ENCODE data around the gene MST1R.

The MST1R gene

DNA sequence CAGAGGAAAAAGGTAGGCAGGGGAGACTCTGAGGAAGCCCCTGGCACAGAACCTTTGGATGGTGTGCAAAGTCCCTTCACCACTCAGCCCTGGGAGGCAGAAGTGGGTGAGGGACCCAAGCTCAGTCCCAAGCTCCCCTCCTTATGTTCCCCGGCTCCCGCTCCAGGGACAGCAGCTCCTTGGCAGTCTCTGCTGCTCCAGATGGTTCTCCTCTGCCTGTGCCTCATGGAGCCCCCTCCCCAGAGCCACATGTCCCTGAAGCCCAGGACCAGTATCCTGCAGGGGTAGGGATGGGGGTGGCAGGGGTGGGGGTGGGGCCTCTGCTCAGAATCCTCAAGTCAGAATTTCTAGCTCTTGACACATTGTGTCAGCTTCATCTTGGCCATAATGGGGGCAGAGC is 26.0 kb downstream of the MST1R start:
- no peak for DNase-seq (ENCODE audit: low read depth)

DNA sequence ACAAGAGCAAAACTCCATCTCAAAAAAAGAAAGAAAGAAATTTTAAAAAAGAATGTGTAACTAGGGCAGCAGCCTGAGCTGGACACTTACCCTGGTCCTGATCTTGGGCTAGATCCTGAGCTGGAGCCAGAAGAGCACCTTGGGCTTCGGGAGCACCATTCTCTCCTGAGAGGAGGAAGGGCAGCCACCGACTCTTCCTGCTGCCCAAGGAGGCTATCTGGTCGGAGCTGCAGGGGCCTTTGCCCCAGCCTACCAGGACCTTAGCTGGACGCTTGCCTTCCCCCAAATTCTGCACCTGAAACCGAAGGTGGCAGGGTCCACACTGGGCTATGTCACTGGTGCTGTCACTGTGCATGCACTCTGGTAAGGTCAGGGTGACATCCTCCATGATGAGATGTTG is 27.1 kb downstream of the MST1R start:
- DNase-seq (ENCODE audit: low read depth), result no peak

DNA sequence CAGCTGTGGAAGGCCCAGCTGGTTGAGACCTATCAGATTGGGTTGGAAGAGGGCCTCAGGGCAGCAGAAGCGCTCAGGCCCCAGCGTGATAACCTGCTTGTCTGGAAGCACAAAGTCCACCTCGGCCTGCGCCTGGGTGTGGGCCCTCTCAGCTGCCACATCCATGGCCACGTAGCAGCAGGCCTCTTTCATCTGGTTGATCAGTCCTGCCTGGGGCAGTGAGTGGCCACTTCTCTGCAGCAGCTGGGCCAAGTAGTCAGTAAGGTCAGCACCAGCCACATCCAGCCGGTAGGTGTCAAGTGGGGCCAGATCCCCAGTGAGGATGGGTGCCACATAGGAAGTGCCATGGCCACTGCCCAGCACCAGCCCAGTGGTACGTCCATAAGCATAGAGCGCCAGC is 30.1 kb downstream of the MST1R start:
- no peak for DNase-seq (ENCODE audit: low read depth)

DNA sequence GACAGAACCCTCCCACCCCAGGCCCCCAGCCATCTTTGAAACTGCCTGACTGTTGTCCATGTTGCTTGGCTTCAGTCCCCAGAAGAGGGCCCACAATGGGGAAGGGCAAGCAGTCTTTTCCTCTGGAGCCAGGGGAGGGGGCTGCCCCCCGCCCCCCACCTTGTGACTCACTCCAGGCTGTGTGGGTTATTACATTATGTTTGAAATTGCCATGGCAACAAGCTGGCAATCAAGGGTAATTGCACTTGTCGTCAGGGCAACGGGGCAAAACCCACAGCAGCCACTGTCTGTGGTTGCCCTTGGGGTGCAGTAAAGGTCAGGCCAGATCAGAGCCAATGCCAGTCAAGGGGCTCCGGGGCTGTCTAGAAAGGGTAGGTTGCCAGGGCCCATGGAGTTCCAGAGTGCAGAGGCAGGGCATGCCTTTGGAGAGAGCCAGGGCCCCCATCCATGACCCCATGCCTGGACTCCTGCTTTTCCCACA is 30.8 kb downstream of the MST1R start:
- DNase-seq (ENCODE audit: low read depth), result no peak

DNA sequence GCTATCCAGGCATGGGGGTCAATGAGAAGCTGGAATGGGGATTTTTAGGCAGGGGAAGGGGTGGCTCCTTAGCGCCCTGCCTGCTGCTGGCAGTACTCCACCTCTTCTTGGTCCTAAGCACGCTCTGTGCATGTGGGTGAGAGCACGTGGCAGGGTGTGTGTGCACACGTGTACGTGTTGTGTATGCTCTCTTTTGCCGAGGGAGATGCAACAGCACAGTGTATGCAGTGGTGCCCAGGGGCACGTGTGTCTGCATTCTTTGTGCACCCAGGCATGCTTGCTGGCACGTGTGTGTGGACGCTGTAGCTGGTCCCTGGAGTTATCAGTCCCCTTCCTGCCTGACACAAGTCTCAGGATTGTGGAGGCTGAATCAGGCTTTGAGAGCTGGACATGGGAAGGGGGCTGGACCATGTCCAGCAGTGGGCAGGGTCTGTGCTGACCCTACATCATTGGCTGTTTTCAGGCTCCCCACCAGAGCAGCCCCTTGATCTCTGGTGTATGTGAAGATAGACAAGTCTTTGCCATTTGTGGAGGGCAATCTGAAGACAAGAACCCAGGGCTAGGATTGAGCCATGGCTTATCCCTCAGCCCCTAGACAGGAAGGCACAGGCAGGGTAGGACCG is 32.0 kb downstream of the MST1R start:
- DNase-seq (ENCODE audit: low read depth), result no peak

DNA sequence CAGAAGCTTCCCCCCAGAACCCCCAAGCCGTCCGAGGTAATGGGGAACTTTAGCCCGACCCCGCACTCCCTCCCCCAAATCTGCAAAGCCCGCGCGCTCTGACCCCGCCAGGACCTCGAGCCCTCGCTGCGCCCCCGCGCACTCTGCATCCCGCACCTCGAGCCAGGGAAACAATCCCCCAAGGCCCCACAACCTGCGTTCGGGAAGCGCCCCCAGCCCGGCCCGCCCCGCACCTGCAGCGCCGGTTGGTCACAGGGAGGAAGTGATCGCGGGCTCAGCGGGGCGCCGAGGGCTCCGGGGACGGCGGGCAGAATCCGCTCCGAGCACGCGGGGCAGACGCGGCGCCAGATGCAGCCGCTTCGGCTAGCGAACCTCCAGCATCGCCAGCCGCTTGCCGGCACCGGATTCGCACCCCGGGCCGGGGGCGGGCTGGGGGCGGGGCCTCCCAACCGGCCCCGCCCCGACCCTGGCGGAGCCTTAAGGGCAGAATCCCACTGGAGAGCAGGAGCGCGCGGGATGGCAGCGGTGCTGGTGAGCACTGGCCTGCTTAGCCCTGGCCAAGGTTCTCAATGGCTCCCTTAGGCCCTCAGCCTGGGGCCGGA is 34.0 kb downstream of the MST1R start, which contains the start of gene CAMKV:
CAMKV (minus strand) TSS at position 382 of the 602 bp plus-strand sequence. CDS start 7,518 bp downstream, outside the sequence.
- no peak for DNase-seq (ENCODE audit: low read depth)

DNA sequence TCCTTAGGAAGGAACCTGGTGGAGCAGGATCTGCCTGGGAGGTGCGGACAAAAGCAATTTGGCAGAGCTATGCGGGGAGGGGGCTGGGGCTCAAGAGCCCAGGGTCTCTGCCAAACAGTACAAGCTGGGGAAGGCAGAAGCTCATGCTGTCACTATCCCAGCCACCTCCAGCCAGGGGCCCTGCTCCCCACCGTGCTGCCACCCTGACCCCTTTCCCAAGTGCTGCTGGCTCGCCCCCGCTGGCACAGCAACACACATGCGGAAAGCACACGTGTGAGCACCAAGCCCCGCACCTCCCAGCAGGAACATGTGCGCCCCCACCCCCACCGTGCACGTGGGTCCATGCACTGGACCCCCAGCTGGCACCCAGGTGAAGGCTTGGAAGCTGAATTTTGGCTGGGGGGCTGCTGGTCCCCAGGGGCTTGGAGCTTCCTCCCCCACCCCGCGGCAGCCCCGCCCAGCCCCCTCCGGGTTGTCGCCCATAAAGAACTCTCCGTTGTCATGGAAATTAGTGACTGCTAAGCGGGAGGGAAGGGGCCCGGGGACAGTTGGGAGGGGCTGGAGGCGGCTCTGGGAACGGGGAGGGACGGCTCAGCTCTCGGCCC is 34.7 kb downstream of the MST1R start:
- no peak for DNase-seq (ENCODE audit: low read depth)

DNA sequence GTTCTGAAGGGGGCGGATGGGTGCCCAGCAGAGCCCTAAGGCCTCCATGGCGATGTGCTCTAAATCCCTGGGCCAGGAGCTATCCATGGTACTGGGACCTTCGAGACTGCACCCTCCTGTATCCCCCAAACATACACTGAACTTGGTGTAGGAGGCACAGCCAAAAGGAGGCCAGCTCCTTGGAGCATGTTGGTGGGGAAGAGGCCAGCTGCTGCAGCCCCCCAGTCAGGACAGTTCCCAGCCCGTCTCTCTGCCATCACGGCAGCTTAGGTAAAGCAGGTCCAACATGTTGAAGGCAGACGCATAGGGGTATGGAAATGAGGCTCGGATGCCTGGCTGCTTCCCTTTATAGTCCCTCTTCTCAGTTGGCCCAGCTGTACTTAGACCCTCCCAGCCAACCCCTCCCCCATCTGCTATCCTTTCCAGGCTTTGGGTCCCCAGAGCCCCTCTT is 35.8 kb downstream of the MST1R start:
- no peak for DNase-seq (ENCODE audit: low read depth)

DNA sequence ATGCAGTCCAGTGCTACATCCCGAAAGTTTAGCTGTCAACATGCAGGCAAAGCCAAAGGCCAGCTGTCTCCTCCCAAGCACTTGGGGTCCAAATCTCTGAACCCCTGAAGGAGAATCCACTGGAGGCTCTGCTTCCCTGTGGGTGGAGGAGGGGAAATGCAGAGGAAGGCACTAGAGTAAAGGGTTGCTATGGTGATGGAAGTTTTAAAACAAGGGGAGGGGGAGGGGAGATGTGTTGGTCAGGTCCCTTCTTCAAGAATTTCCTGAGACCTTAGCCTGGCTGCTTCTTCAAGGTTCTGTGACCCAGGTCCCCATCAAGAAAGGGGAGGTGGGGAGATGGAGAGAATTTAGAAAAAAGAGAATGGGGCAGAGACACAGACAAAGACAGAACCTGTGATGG is 36.3 kb downstream of the MST1R start:
- DNase-seq (ENCODE audit: low read depth), result no peak

DNA sequence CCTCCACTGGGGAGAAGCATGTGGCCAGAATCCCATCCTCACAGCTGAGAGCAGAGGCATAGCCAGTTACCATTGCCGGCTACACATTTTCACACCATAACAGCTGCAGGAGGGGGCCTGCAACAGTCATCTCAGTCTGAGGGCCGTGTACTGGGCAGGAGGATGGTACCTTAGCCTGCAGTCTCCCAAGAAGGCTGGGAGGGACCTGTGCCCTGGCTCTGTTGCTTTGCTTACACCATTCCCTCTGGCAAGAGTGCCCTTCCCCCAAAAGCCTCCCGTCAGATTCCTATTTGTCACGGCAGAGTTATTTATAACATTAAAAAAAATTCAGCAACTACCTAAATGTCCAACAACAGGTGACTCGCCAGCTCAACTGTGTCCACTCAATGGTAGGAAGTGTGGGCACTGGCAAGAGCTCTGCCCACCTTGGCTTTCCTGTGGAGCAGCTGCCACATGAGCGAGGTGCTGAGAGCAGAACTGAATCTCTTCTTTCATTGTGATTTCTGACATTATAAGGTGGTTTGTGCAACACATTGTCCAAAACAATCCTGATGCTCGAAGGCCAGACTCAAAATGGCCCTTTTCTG is 38.4 kb downstream of the MST1R start:
- DNase-seq (ENCODE audit: low read depth), result no peak

DNA sequence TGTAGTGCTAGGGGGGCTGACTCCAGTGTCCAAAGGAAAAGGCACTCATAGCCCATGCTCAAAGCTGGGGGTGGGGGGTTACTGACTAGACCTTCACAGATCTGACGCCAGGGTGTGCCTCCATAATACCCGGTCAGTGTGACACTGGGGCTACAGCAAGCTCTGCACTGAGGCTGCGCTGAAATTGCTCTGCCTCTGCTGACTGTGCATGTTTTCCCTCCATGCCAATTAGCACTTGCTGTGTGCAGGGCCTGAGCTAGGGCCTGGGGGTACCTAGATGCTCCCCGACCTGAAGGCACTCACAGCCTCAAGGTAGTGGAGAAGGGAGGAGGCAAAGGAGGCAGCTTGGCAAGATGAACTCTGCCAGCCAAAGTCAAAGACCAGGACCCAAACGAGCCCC is 39.2 kb downstream of the MST1R start:
- no peak for DNase-seq (ENCODE audit: low read depth)

DNA sequence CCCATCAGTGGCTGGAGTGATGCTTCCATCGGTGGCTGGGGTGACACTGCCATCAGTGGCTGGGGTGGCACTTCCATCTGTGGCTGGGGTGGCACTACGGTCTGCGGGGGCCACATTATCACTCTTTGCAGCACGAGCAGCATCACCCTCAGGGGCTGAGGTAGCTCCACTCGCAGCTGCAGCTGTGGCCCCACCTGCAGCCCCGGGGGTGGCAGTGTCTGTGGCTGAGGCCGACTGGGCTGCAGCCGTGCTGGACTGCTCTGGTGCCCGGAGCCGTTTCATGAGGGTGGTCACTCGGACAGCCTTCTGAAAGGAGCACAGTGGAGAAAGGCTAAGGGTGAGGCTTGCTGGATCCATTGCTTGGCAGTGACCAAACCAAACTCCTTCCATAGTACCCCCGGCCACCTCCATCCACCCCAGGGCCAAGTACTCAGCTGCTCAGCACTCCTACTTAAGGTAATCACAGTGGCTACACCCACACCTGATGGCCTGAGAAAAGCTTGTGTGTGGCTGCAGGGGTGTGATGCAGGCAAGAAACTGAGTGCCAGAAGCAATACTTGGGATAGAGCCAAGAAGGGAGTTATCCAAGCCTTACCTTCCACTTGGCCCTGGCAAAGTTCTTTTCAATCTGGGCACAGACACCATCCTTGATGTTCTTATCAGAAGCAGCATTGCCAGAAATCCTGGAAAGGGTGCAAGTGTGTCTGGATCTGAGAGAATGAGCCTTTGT is 43.9 kb downstream of the MST1R start:
- no peak for DNase-seq (ENCODE audit: low read depth)

DNA sequence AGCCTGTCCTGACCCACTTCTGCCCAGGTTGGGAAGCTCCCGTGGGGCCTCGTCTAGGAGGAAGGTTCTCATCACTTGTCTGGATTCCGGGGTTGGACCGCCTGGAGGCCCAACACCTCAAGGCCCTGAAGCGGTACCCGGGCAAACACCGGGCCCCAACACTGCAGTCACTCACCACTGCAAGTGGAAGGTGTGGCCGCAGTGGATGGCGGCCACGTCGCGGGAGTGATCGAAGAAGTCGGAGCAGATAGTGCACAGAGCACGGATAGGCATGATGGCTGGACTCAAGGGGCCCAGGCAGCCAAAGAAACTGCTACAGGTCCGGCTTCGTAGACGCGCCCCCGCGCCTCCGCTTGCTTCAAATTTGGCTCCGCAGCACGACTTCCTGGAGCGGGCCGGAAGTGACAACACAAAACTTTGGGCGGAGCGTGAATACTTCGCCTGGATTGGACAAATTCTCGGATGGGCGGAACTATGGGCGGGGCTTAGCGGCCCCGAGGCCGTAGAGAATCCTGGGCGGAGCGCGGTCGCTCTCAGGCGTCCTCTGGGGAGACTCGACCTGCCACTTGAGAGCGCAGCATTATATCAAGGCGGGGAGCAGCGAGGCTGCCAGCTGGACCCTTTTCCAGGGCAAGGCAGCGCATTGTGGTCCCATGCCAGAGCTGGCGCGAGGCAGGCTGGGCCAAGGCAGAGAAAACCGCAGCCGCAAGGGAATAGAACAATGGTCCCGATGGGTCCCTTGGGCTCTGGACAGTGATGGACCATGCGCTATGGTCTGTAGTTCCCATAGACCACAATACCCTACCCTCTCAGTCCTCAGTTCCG is 47.3 kb downstream of the MST1R start, which contains the start of gene TRAIP:
TRAIP (minus strand) TSS at position 384 of the 825 bp plus-strand sequence; CDS start at position 273, 111 bp downstream.
- peak; percentile 91 for DNase-seq (ENCODE audit: low read depth)

DNA sequence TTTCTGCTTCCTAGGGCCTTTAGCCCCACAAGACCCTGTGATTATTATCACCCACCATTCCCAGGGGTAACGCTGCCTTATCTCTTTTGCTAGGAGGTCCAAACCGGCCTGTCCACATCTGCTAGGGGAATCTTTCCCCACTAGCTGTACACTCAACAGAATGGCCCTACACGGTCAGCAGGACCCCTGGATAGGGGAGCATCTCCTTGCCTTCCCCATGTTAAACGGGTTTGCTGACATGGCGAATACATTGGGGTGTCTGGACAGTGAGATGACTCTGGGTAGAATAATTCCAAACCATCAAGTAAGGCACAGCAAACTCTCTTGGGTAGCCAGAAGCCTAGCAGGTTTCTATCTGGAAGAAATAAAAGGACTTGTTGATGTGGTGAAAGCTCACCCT is 48.0 kb downstream of the MST1R start:
- DNase-seq (ENCODE audit: low read depth), result no peak

DNA sequence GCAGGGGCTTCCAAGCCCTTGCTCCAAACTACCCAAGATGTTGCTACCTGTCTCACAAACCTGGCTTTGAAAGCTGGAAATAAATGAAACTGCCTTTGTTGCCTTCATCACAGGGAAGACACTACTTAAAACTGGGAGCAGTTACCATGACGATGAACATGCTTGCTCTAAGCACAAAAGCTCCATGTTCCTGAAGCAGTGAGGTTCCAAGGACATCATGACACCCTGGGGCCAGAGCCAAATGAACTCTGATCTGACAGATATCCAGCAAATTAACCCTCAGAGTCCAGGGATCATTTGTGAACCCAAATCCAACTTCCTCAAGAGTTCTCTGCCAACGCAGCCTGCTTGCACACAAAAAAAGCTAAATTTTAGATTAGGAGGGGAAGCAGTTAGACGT is 58.0 kb downstream of the MST1R start:
- DNase-seq (ENCODE audit: low read depth), result no peak

DNA sequence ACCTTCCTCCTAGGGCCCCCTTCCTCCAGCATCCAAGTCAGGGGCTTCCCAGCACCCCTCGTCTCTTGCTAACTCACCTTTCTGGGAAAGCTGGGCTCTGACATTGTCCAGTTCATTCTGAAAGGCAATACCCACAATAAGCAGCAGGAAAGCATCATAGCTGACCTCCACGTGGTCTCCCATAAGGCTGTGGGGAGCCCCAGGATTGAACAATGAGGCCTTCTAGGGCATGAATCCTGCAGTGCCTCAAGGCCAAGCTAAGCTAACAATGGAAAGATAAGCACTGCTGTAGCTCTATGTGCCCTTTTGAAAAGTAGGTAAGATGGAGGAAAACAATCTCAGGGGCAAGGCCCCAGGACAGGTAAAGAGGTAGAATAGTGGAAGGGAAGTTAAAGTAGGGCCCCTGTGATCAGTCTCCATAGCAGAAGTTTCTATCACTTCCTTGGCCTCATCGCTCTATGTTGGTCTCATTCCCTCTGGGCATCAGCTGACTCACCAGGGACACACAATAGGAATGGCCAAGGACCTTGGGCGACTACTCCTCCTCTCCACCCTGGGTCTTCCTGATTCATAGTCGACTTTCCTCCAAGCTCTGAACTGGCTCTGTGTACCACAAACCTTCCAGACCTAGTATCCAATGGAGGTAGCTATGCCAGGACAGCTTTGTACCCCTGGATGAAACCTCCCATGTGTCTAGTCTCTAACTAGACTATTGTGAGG is 59.0 kb downstream of the MST1R start:
- no peak for DNase-seq (ENCODE audit: low read depth)

DNA sequence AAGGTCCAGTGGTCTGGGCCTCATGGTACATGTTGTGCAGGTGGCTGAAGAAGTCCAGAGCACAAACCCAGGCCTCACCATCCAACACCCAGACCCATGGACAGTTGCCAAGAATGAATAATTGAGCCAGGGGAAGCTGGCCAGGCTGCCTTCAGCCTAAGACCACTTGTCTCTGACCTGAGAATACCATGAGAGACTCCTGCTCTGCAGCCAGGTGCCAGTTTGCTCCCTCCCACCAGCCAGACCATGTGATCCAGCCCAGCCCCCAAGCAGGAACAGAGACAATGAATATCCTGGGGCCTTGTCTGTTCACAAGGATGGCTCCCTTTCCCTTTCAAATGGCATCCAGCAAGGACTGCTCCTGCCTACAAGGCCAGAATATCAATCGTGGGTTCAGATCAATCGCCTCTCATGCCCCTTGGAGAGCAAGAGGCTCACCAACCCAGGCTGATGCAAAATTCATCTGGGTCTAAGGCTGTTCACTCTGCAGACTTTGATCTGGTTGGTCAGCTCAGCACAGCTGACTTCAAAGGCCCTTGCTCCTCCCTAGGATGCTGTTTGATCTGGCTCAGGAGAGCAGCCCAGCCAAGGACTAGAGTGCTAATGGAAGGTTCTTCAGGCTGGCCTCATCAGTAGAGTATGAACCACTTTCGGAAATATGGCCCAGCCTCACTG is 60.7 kb downstream of the MST1R start:
- DNase-seq (ENCODE audit: low read depth), result no peak

DNA sequence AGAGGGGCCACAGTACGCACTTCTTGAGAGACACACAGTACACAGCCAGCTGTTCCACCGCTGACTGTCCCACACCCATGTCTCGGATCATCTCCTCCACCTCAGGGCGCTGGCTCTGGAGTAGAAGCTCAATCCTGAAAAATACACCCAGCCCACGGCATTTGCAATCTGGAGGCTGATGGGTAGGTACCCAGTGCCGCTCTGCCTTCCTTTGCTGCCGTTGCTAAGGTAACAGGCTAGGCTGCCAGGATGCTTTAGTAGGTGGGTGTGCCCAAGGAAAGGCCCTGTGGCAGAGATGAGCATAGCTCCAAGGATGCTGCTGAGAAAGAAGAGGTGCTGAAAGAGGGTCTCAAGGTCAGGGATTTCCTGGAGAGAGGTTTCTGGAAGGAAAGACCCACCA is 61.9 kb downstream of the MST1R start:
- no peak for DNase-seq (ENCODE audit: low read depth)

DNA sequence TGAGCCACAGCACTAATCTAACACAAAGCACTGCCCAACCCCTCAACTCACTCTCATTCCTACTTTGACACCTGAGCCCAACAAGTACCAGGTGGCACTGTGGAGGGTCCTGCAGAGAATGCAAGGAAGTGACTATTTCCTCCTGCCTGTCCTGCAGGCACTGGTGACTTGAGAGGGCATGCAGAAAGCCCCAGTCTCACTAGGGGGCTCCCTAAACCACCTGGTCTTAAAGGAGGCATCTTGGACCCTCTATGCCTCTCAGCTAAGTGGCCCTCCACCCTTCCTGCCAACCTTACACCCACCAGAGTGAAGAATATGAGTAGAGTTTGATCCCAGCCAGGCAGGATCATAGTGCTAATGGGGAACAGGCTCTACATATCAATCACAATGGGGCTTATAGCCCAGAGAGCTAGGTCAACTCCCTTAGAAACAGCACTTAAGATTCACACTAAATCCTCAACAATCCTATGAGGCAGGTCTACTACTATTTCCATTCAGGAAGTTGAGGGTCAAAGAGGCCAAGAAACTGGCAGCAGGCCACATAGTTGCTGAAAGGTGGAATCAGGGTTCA is 62.5 kb downstream of the MST1R start:
- DNase-seq (ENCODE audit: low read depth), result no peak

DNA sequence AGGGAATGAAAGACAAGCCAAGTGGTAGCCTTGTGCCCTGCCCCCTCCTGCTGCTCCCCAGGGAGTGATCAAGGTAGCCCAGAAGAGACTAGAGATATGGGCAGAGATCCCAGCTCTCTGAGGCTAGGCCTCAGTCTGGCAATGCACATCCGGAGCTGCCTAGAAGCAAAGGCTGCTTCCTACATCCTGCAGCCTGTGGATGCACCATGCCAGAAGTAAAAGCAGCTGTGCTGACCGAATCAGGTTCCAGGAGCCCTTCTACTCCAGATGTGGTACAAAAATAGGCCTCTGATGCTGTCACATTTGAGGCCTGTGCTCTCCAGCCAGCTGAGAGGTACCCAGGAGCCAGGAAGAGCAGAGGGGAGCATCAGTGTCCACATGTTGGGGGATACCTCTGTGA is 63.3 kb downstream of the MST1R start:
- DNase-seq (ENCODE audit: low read depth), result no peak
